Breast epithelium (tissue), 4 donors: ENCODE measurements around the gene COL16A1. TPM values are rescaled to one million over a fixed set of nuclear protein-coding genes. Genes with fewer than 3 reads are reported as not detected.
A peak's percentile ranks its signal among the peaks of the same experiment; 100 is the strongest.

ENCODE experiments used
- DNase-seq, 2 donors: peaks; one replicate each; pipeline ENCODE4 v3.0.0-alpha.2; 2019; ENCODE audit warnings: low spot score in 2 of 2
- H3K27ac ChIP-seq, 2 donors: fragments of 200-600 bp; sonication (generic) in 1 of 2; one replicate each; pipeline ENCODE4 v1.5.1; 2016 to 2019; ENCODE audit warnings: mild to moderate bottlenecking in 1 of 2
- H3K27me3 ChIP-seq, 2 donors: fragments of 200-600 bp; sonication (generic) in 1 of 2; one replicate each; pipeline versions ENCODE4 v1.5.1 to v1.6.0; 2017 to 2019; ENCODE audit warnings: control low read depth in 1 of 2, mild to moderate bottlenecking in 1 of 2
- H3K36me3 ChIP-seq: fragments of 200-600 bp; one replicate; pipeline ENCODE4 v1.5.1; 2019
- H3K4me1 ChIP-seq, 2 donors: fragments of 200-600 bp; sonication (generic); one replicate each; pipeline ENCODE4 v1.5.1; 2016 to 2019; ENCODE audit warnings: control low read depth in 1 of 2
- H3K4me3 ChIP-seq, 3 donors: fragments of 200-600 bp; sonication (generic); 1 replicate in 2 of 3; 2 replicates in 1 of 3; pipeline ENCODE4 v1.5.1; 2016 to 2019; ENCODE audit warnings: mild to moderate bottlenecking in 3 of 3, moderate library complexity in 2 of 3
- H3K9me3 ChIP-seq, 2 donors: fragments of 200-600 bp; sonication (generic) in 1 of 2; one replicate each; pipeline ENCODE4 v1.5.1; 2016 to 2019; ENCODE audit warnings: control low read depth in 1 of 2
- POLR2A ChIP-seq: fragments of 450-650 bp; IDR thresholded peaks from one replicate; pipeline ENCODE4 v1.6.1; 2016; ENCODE audit warnings: antibody characterized with exemption, mild to moderate bottlenecking, moderate library complexity
- POLR2AphosphoS5 ChIP-seq, 3 donors: sonication (generic); formaldehyde crosslinking; IDR thresholded peaks; one replicate each; pipeline ENCODE4 v1.6.1; 2017; ENCODE audit warnings: antibody characterized with exemption in 3 of 3
- intact Hi-C: fragments of 100-400 bp; cut with DNase I; formaldehyde crosslinking; loops from one replicate; pipeline ENCODE4 v1.15.1; 2023; ENCODE audit warnings: low total_unique reads
- total RNA-seq, 3 donors: library from RNA; depleted of rRNA; stranded (reverse); fragments of >200 nt; gene quantifications; one replicate each; pipeline ENCODE4 v1.1.0, GENCODE V29; 2016
- TF ChIP-seq, protein P1 (sequence below), 3 donors: fragments of 450-650 bp; IDR thresholded peaks; one replicate each; pipeline ENCODE4 v1.5.1; 2016 to 2017; ENCODE audit warnings: antibody characterized with exemption in 3 of 3, mild to moderate bottlenecking in 3 of 3, moderate library complexity in 3 of 3

COL16A1 gene
- total RNA-seq, 3 donors from 2014 or later = 55.2 to 79.5 (median 58.7) TPM

DNA sequence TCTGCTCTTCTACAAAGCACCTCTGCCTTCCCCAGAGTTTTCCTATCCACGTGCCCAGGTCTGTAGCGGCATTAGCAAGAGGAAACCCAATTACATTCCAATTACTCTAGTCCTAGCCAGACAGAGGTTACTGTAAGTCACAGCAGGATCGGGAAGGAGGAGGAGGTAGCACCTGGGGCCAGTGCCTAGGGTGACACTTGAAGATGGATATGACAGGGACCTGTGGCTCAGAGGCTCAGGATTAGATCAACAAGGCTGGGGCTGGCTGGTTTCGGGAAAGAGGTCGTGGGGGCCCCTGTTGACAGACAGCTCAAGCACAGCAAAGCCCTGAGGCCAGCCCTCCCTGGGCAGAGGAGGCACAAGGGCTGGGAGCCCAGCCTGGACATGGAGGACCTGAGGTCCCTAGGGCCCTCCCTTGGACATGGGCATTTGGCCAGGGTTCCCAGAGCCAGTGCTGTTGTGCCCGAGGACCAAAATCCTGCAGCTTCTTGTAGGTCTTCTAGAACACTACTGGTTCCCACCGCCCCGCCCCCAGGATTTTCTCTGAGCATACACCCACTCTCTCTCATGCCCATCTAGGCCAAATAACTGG is 89.3 kb downstream of the COL16A1 start:
- peak; percentile 23 to 42 for DNase-seq
- Histone ChIP-seq H3K27ac (no peak overlapping the region), H3K4me3 (no peak overlapping the region), H3K27me3 (peaks cover 0 to 19% of the 10 kb centered on the region in 2 donors), H3K9me3 (no peaks in the 10 kb centered on the region), H3K4me1 (peaks cover 0 to 9% of the 10 kb centered on the region in 2 donors), H3K36me3 (no peaks in the 10 kb centered on the region)
- intact Hi-C loops = no loop called here
- TF ChIP-seq, protein P1, sequence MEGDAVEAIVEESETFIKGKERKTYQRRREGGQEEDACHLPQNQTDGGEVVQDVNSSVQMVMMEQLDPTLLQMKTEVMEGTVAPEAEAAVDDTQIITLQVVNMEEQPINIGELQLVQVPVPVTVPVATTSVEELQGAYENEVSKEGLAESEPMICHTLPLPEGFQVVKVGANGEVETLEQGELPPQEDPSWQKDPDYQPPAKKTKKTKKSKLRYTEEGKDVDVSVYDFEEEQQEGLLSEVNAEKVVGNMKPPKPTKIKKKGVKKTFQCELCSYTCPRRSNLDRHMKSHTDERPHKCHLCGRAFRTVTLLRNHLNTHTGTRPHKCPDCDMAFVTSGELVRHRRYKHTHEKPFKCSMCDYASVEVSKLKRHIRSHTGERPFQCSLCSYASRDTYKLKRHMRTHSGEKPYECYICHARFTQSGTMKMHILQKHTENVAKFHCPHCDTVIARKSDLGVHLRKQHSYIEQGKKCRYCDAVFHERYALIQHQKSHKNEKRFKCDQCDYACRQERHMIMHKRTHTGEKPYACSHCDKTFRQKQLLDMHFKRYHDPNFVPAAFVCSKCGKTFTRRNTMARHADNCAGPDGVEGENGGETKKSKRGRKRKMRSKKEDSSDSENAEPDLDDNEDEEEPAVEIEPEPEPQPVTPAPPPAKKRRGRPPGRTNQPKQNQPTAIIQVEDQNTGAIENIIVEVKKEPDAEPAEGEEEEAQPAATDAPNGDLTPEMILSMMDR (IDR thresholded peaks at IDR 0.05) = no peak
- TF ChIP-seq POLR2A = no peak
- TF ChIP-seq POLR2AphosphoS5 (IDR thresholded peaks at IDR 0.05) = no peak

DNA sequence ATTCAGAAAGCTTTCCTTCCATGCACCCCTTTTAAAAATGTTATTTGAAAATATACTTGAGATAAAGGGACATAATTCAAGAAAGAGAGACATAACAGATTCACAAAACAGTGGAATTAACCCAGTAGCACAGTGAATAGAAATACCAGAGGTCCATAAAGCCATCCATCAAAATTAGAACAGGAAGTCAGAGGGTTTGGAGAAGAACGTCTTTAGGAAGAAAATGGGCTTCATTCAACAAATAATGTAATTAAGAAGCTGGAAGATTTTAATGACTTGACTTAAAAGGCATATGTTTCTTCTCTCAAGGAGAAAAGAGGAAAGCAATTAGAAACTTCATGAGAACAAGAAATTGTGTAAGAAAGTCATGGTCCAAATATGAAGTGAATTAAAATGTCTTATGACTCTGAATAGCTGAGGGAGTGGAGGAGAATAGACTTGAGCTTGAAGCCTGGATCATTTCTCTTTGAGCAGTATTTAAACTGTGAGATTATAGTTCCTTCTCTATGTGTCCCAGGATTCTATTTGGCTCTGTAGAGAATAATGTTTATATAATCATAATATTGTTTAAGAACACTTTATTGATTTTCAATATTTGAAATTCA is 94.2 kb downstream of the COL16A1 start:
- intact Hi-C loops = no loop called here
- DNase-seq = no peak

DNA sequence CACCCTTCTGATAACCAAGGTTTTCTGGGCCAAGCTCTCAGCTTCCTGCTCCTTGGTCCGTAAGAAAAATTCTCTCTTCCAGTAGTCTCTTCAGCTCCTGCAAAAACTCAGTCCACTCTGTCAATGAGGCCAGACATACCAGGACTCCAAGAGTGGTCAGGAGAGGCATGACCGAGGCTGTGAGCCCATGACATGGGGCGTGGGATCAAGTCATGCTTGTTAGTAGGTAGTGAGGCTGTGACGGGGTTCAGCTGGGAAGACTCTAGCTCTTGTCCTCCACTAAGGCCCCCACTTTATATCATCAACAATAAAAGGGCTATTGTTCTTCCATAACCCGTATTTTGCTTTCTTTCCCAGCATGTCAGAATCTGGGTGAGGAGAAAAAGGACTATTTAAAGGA is 96.5 kb downstream of the COL16A1 start:
- TF ChIP-seq POLR2AphosphoS5 (IDR thresholded peaks at IDR 0.05) (no peak), POLR2A (no peak)
- TF ChIP-seq, protein P1 (IDR thresholded peaks at IDR 0.05) = no peak
- H3K27me3 ChIP-seq = no peaks in the 10 kb centered on the region
- H3K36me3 ChIP-seq = no peaks in the 10 kb centered on the region
- H3K9me3 ChIP-seq = no peaks in the 10 kb centered on the region
- H3K27ac ChIP-seq = no peak overlapping the region
- intact Hi-C loops = no loop called here
- DNase-seq = peak in 1 of 2 donors; percentile 12
- H3K4me1 ChIP-seq = no peaks in the 10 kb centered on the region
- H3K4me3 ChIP-seq = no peak overlapping the region

More for the DNA sequence above, 94.2 kb downstream of the COL16A1 start:
- no peaks in the 10 kb centered on the region for H3K36me3 ChIP-seq
- H3K4me1 ChIP-seq = no peaks in the 10 kb centered on the region
- no peaks in the 10 kb centered on the region for H3K9me3 ChIP-seq
- no peak overlapping the region for H3K4me3 ChIP-seq
- H3K27me3 ChIP-seq = no peaks in the 10 kb centered on the region
- H3K27ac ChIP-seq = no peak overlapping the region
- TF ChIP-seq POLR2AphosphoS5 (IDR thresholded peaks at IDR 0.05) (no peak), POLR2A (no peak)
- TF ChIP-seq, protein P1 (IDR thresholded peaks at IDR 0.05) = no peak

DNA sequence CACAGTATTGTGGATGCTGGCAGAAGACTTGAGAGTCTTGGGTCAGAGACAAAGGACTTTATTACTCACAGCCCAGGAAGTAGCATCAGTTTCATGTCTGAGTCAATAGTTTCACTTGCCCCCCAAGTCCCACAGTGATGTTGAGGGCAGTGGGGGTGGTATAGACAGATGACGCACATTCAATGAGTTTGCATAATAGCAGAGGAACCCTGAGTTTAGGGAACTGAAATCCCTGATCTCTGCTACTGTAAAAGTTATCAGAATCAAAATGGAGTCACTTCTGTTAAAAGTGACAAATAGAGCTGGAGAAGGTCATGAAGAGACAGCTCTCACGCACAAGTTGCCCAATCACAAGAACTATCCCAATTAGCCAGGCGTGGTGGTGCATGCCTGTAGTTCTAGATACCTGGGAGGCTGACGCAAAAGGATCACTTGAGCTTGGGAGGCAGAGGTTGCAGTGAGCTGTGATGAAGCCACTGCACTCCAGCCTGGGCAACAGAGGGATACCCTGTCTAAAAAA is 97.8 kb downstream of the COL16A1 start:
- H3K27me3 ChIP-seq = no peaks in the 10 kb centered on the region
- H3K36me3 ChIP-seq = no peaks in the 10 kb centered on the region
- H3K4me1 ChIP-seq = no peaks in the 10 kb centered on the region
- no peak overlapping the region for H3K27ac ChIP-seq
- intact Hi-C loops = no loop called here
- H3K4me3 ChIP-seq = no peak overlapping the region
- H3K9me3 ChIP-seq = no peaks in the 10 kb centered on the region
- DNase-seq = peak; percentile 14 to 15
- TF ChIP-seq POLR2AphosphoS5 (IDR thresholded peaks at IDR 0.05) (no peak), POLR2A (no peak)
- TF ChIP-seq, protein P1 (IDR thresholded peaks at IDR 0.05) = no peak

Other genes starting within 250 kb of the COL16A1 start
- gene TINAGL1, start 127.5 kb downstream of the COL16A1 start, total RNA-seq = 100 to 1,000 TPM in 2 of 3 donors, 10 to 100 TPM in 1; 85.9 to 187 (median 144) TPM
- gene HCRTR1, start 86.3 kb downstream of the COL16A1 start, total RNA-seq = not detected
- 10 to 100 TPM; 67.8 to 84.9 (median 70.1) TPM for gene PEF1, start 59.1 kb downstream of the COL16A1 start, total RNA-seq
- gene ADGRB2, start 60.3 kb upstream of the COL16A1 start, total RNA-seq = 1 to 10 TPM; 1.3 to 4.9 (median 2.9) TPM
- 10 to 100 TPM in 1 of 3 donors, 1 to 10 TPM in 1, under 1 TPM in 1; 0.15 to 11.1 (median 1.1) TPM for gene SPOCD1, start 112.0 kb upstream of the COL16A1 start, total RNA-seq
- 100 to 1,000 TPM; 225 to 271 (median 252) TPM for gene PTP4A2, start 234.4 kb upstream of the COL16A1 start, total RNA-seq